HCT116 (cell line): Measurements from ENCODE around the gene TCF12. TPM values are rescaled to one million over a fixed set of nuclear protein-coding genes. Genes with fewer than 3 reads are reported as not detected.

ENCODE experiments used
- ATAC-seq: fragments of 200-7000 bp; cut with Tn5 transposase; 2 replicates; pipeline ENCODE4 v1.9.1; 2020; ENCODE audit warnings: mild to moderate bottlenecking, moderate library complexity
- BruUV-seq: library from RNA; stranded (reverse); fragments of 400-500 nt; replicated peaks from 2 replicates; lab custom pipeline; 2021; lab: Mats Ljungman, UMichigan
- CTCF ChIA-PET: fragments of 300-600 bp; sonication (Branson Sonifier 250); formaldehyde crosslinking; loops from one replicate; lab custom pipeline; 2021; ENCODE audit warnings: antibody characterized with exemption; lab: Charles Lee
- POLR2A ChIA-PET: fragments of 300-600, 350-600 bp; sonication (Branson Sonifier 250); formaldehyde crosslinking; loops from one replicate; lab custom pipeline; 2021; ENCODE audit warnings: antibody characterized with exemption; lab: Charles Lee
- RAD21 ChIA-PET, 2 experiments: fragments of 300-600 bp; sonication (Branson Sonifier 250); formaldehyde crosslinking; loops; one replicate each; lab custom pipeline; 2023; ENCODE audit warnings: low total read pairs in 2 of 2; ENCODE audit not compliant: uncharacterized antibody in 2 of 2, unreplicated experiment in 2 of 2, low non-redundant PET in 1 of 2; lab: Charles Lee
- DNase-seq: peaks from one replicate; pipeline ENCODE4 v3.0.0-alpha.2; 2010; ENCODE audit warnings: low read depth, low spot score
- H2AFZ ChIP-seq: fragments of 200-600 bp; shearing (Covaris generic), sonication (generic); 2 replicates; pipeline ENCODE4 v1.6.1; 2017; ENCODE audit warnings: low read depth, mixed run types, mixed read lengths, antibody characterized with exemption, low read length; ENCODE audit not compliant: poor library complexity, severe bottlenecking
- H3K27ac ChIP-seq: 2 replicates; pipeline ENCODE4 v1.5.1; 2012; ENCODE audit warnings: low read depth, low read length
- H3K27me3 ChIP-seq: fragments of 200-600 bp; sonication (generic); 2 replicates; pipeline ENCODE4 v1.6.1; 2016; ENCODE audit warnings: mixed run types, low read length, mixed read lengths; ENCODE audit not compliant: insufficient read depth
- H3K36me3 ChIP-seq, 2 experiments: fragments of 200-500 bp in 1 of 2; fragments of 200-600 bp in 1 of 2; sonication (Bioruptor generic) in 1 of 2; sonication (generic) in 1 of 2; 2 replicates each; pipeline versions ENCODE4 v1.5.1 to v1.6.1; 2014 to 2016; ENCODE audit warnings: low read length in 2 of 2, inconsistent platforms in 1 of 2, mixed read lengths in 1 of 2, mixed run types in 1 of 2; ENCODE audit not compliant: insufficient read depth in 2 of 2, control insufficient read depth in 1 of 2
- H3K4me1 ChIP-seq, 2 experiments: fragments of 200-600 bp in 1 of 2; sonication (generic) in 1 of 2; 2 replicates each; pipeline versions ENCODE4 v1.5.1 to v1.6.1; 2012 to 2017; ENCODE audit warnings: low read length in 2 of 2, inconsistent platforms in 1 of 2, mild to moderate bottlenecking in 1 of 2, mixed read lengths in 1 of 2, mixed run types in 1 of 2, moderate library complexity in 1 of 2; ENCODE audit not compliant: insufficient read depth in 2 of 2, control insufficient read depth in 1 of 2
- H3K4me2 ChIP-seq: fragments of 200-600 bp; sonication (generic); 2 replicates; pipeline ENCODE4 v1.6.1; 2017; ENCODE audit warnings: mixed run types, low read length, mixed read lengths
- H3K4me3 ChIP-seq, 2 experiments: fragments of 200-600 bp in 1 of 2; sonication (generic) in 1 of 2; replicated peaks in 1 of 2; 2 replicates each; pipeline ENCODE4 v1.5.1; 2011 to 2016; ENCODE audit warnings: low read length in 2 of 2, control low read depth in 1 of 2, low read depth in 1 of 2, mild to moderate bottlenecking in 1 of 2, mixed read lengths in 1 of 2, mixed run types in 1 of 2
- H3K79me2 ChIP-seq: fragments of 200-600 bp; sonication (generic); 2 replicates; pipeline ENCODE4 v1.6.1; 2017; ENCODE audit warnings: mild to moderate bottlenecking, mixed run types, low read length, moderate library complexity, mixed read lengths; ENCODE audit not compliant: insufficient read depth
- H3K9ac ChIP-seq: fragments of 200-600 bp; sonication (generic); 2 replicates; pipeline ENCODE4 v1.6.1; 2016; ENCODE audit warnings: low read length, mixed read lengths
- H3K9me2 ChIP-seq: fragments of 200-600 bp; sonication (generic), shearing (Covaris generic); 2 replicates; pipeline ENCODE4 v1.6.1; 2017; ENCODE audit warnings: mixed run types, mild to moderate bottlenecking, moderate library complexity; ENCODE audit not compliant: insufficient read depth
- H3K9me3 ChIP-seq, 2 experiments: fragments of 200-500 bp in 1 of 2; fragments of 200-600 bp in 1 of 2; sonication (Bioruptor generic) in 1 of 2; sonication (generic) in 1 of 2; 2 replicates each; pipeline ENCODE4 v1.6.1; 2014 to 2017; ENCODE audit warnings: low read length in 2 of 2, mixed read lengths in 2 of 2, inconsistent platforms in 1 of 2, low read depth in 1 of 2, mild to moderate bottlenecking in 1 of 2, mixed run types in 1 of 2, moderate library complexity in 1 of 2; ENCODE audit not compliant: control insufficient read depth in 1 of 2, insufficient read depth in 1 of 2
- H4K20me1 ChIP-seq: fragments of 200-600 bp; sonication (generic), shearing (Covaris generic); 2 replicates; pipeline ENCODE4 v1.6.1; 2017; ENCODE audit warnings: mixed run types, mild to moderate bottlenecking, moderate library complexity; ENCODE audit not compliant: insufficient read depth
- CBX3 ChIP-seq: IDR thresholded peaks from 2 replicates; pipeline ENCODE4 v1.6.1; 2012; ENCODE audit warnings: low read depth
- CEBPB ChIP-seq: IDR thresholded peaks from 2 replicates; pipeline ENCODE4 v1.6.1; 2012; ENCODE audit warnings: low read depth
- EGR1 ChIP-seq: IDR thresholded peaks from 2 replicates; pipeline ENCODE4 v1.6.1; 2012; ENCODE audit warnings: low read depth
- ELF1 ChIP-seq: IDR thresholded peaks from 2 replicates; pipeline ENCODE4 v1.6.1; 2012; ENCODE audit warnings: low read depth, borderline replicate concordance
- EZH2 ChIP-seq: fragments of 200-600 bp; sonication (generic); IDR thresholded peaks from 2 replicates; pipeline ENCODE4 v1.6.1; 2017; ENCODE audit warnings: antibody characterized with exemption, mixed run types
- EZH2phosphoT487 ChIP-seq: fragments of 200-600 bp; IDR thresholded peaks from 2 replicates; pipeline ENCODE4 v1.6.1; 2018; ENCODE audit warnings: antibody characterized with exemption, borderline replicate concordance
- FOSL1 ChIP-seq: IDR thresholded peaks from 2 replicates; pipeline ENCODE4 v1.6.1; 2012; ENCODE audit warnings: low read depth
- POLR2A ChIP-seq: IDR thresholded peaks from 2 replicates; pipeline ENCODE4 v1.7.0; 2011; ENCODE audit warnings: borderline replicate concordance; ENCODE audit not compliant: insufficient read depth, insufficient read length; ENCODE audit errors: extremely low read depth
- POLR2AphosphoS5 ChIP-seq: IDR thresholded peaks from 2 replicates; pipeline ENCODE4 v1.6.1; 2011; ENCODE audit warnings: mild to moderate bottlenecking, low read depth, low read length, moderate library complexity
- RAD21 ChIP-seq: IDR thresholded peaks from 2 replicates; pipeline ENCODE4 v1.6.1; 2012; ENCODE audit warnings: low read depth, mild to moderate bottlenecking
- SIN3A ChIP-seq: IDR thresholded peaks from 2 replicates; pipeline ENCODE4 v1.6.1; 2012; ENCODE audit warnings: low read depth
- SRF ChIP-seq: IDR thresholded peaks from 2 replicates; pipeline ENCODE4 v1.6.1; 2012; ENCODE audit warnings: low read depth
- YY1 ChIP-seq: IDR thresholded peaks from 2 replicates; pipeline ENCODE4 v1.6.1; 2011; ENCODE audit warnings: low read length, low read depth, moderate library complexity, mild to moderate bottlenecking; ENCODE audit not compliant: insufficient replicate concordance; ENCODE audit errors: extremely low read depth
- ZFX ChIP-seq: fragments of 450-650 bp; IDR thresholded peaks from 2 replicates; pipeline ENCODE4 v1.6.1; 2017
- ZNF274 ChIP-seq: fragments of 200-500 bp; sonication (Bioruptor generic); IDR thresholded peaks from 2 replicates; pipeline ENCODE4 v1.6.1; 2014; ENCODE audit warnings: mild to moderate bottlenecking, low read depth, low read length, inconsistent platforms
- intact Hi-C: fragments of 100-400 bp; cut with micrococcal nuclease; formaldehyde crosslinking; loops from 2 replicates; pipeline ENCODE4 v1.10.0; 2022
- total RNA-seq: library from RNA; stranded (reverse); gene quantifications from one replicate; pipeline ENCODE4 v1.2.1, GENCODE V29; 2021; ENCODE audit not compliant: unreplicated experiment
- TF ChIP-seq, protein P1 (sequence below): IDR thresholded peaks from 2 replicates; pipeline ENCODE4 v1.6.1; 2012
- TF ChIP-seq, protein P2 (sequence below): IDR thresholded peaks from 2 replicates; pipeline ENCODE4 v1.6.1; 2012
- TF ChIP-seq, protein P3 (sequence below): IDR thresholded peaks from 2 replicates; pipeline ENCODE4 v1.6.1; 2011; ENCODE audit warnings: mild to moderate bottlenecking, low read length, moderate library complexity; ENCODE audit not compliant: insufficient replicate concordance; ENCODE audit errors: extremely low read depth
- TF ChIP-seq, protein P4 (sequence below), 3 experiments: fragments of 200-600 bp in 1 of 3; sonication (generic) in 1 of 3; IDR thresholded peaks in 2 of 3; conservative IDR thresholded peaks in 1 of 3; 2 replicates each; pipeline ENCODE4 v1.5.1; 2012 to 2017; ENCODE audit warnings: low read depth in 2 of 3, low read length in 2 of 3, antibody characterized with exemption in 1 of 3, borderline replicate concordance in 1 of 3, control low read depth in 1 of 3, mild to moderate bottlenecking in 1 of 3, mixed read lengths in 1 of 3, mixed run types in 1 of 3, moderate library complexity in 1 of 3; ENCODE audit not compliant: insufficient read depth in 1 of 3
- TF ChIP-seq, protein P5 (sequence below): IDR thresholded peaks from 2 replicates; pipeline ENCODE4 v1.6.1; 2012; ENCODE audit warnings: low read depth

TCF12 gene
- total RNA-seq, 1 experiment from 2014 or later: 71.6 TPM

DNA sequence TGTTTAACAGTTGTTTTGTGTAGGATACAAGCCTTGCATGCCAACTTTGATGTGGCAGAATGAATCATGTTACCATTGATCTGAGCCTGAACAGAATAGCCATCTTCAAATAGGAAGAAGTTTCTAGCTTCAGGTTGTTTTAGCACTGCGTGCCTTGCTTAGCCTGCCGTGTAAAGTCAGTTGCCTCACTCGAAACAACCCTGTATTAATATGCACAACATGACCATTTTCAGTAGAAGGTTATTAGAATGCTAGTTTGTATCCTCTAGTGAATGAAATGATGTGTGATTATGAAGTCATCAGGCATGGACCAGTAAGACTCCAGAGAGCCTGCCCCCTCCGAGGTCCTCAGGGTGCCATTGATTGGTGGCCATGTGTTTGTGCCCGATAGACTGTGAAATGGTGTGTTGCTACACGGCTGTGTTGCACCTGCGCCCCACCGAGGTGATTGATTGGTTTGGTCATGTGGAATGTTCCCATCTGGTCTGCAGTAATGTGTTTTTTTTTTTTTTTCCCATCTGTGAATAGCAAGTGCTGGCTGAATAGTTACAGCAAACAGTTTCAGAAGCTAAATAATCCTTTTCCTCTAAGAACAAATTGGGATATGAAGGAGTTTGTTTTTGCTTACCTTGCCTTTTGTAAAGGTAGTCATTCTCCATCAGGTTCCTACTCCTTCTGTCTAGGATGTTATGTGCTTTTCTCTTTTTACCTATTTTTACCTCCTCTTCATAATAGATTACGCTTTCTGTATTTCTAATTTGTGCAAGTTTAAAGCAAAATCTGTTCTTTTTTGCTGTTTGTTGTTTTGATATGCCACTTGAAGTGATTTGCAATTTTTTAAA lies 214.9 kb downstream of the TCF12 start:
- no peak overlapping the region for H3K4me3 ChIP-seq
- H4K20me1 ChIP-seq: no peaks in the 10 kb centered on the region; the same call in 1 of the 2 replicates
- no peak for DNase-seq
- H3K9me2 ChIP-seq: no peaks in the 10 kb centered on the region
- H3K27me3 ChIP-seq: no peaks in the 10 kb centered on the region
- POLR2A ChIA-PET: no interaction called here
- TF ChIP-seq, protein P1, sequence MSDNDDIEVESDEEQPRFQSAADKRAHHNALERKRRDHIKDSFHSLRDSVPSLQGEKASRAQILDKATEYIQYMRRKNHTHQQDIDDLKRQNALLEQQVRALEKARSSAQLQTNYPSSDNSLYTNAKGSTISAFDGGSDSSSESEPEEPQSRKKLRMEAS: no peak
- no peak for TF ChIP-seq EGR1
- TF ChIP-seq, protein P2, sequence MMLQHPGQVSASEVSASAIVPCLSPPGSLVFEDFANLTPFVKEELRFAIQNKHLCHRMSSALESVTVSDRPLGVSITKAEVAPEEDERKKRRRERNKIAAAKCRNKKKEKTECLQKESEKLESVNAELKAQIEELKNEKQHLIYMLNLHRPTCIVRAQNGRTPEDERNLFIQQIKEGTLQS: no peak
- no peak for TF ChIP-seq POLR2AphosphoS5
- no peak for TF ChIP-seq RAD21
- TF ChIP-seq ELF1: no peak
- TF ChIP-seq EZH2: no peak
- no peak for TF ChIP-seq CBX3
- TF ChIP-seq, protein P3, sequence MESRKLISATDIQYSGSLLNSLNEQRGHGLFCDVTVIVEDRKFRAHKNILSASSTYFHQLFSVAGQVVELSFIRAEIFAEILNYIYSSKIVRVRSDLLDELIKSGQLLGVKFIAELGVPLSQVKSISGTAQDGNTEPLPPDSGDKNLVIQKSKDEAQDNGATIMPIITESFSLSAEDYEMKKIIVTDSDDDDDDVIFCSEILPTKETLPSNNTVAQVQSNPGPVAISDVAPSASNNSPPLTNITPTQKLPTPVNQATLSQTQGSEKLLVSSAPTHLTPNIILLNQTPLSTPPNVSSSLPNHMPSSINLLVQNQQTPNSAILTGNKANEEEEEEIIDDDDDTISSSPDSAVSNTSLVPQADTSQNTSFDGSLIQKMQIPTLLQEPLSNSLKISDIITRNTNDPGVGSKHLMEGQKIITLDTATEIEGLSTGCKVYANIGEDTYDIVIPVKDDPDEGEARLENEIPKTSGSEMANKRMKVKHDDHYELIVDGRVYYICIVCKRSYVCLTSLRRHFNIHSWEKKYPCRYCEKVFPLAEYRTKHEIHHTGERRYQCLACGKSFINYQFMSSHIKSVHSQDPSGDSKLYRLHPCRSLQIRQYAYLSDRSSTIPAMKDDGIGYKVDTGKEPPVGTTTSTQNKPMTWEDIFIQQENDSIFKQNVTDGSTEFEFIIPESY: no peak
- TF ChIP-seq SIN3A: no peak
- TF ChIP-seq CEBPB: no peak
- TF ChIP-seq POLR2A: no peak
- TF ChIP-seq ZFX: no peak
- TF ChIP-seq SRF: no peak
- TF ChIP-seq EZH2phosphoT487: no peak
- TF ChIP-seq YY1: no peak
- no peak for TF ChIP-seq ZNF274
- TF ChIP-seq FOSL1: no peak
- TF ChIP-seq, protein P4, sequence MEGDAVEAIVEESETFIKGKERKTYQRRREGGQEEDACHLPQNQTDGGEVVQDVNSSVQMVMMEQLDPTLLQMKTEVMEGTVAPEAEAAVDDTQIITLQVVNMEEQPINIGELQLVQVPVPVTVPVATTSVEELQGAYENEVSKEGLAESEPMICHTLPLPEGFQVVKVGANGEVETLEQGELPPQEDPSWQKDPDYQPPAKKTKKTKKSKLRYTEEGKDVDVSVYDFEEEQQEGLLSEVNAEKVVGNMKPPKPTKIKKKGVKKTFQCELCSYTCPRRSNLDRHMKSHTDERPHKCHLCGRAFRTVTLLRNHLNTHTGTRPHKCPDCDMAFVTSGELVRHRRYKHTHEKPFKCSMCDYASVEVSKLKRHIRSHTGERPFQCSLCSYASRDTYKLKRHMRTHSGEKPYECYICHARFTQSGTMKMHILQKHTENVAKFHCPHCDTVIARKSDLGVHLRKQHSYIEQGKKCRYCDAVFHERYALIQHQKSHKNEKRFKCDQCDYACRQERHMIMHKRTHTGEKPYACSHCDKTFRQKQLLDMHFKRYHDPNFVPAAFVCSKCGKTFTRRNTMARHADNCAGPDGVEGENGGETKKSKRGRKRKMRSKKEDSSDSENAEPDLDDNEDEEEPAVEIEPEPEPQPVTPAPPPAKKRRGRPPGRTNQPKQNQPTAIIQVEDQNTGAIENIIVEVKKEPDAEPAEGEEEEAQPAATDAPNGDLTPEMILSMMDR (IDR thresholded peaks at IDR 0.05 in 2 of 3, conservative IDR thresholded peaks at IDR 0.05 in 1 of 3; ENCODE audit: borderline replicate concordance in 1 of 3, insufficient read depth in 1 of 3, low read depth in 2 of 3, low read length in 2 of 3): no peak
- TF ChIP-seq, protein P5, sequence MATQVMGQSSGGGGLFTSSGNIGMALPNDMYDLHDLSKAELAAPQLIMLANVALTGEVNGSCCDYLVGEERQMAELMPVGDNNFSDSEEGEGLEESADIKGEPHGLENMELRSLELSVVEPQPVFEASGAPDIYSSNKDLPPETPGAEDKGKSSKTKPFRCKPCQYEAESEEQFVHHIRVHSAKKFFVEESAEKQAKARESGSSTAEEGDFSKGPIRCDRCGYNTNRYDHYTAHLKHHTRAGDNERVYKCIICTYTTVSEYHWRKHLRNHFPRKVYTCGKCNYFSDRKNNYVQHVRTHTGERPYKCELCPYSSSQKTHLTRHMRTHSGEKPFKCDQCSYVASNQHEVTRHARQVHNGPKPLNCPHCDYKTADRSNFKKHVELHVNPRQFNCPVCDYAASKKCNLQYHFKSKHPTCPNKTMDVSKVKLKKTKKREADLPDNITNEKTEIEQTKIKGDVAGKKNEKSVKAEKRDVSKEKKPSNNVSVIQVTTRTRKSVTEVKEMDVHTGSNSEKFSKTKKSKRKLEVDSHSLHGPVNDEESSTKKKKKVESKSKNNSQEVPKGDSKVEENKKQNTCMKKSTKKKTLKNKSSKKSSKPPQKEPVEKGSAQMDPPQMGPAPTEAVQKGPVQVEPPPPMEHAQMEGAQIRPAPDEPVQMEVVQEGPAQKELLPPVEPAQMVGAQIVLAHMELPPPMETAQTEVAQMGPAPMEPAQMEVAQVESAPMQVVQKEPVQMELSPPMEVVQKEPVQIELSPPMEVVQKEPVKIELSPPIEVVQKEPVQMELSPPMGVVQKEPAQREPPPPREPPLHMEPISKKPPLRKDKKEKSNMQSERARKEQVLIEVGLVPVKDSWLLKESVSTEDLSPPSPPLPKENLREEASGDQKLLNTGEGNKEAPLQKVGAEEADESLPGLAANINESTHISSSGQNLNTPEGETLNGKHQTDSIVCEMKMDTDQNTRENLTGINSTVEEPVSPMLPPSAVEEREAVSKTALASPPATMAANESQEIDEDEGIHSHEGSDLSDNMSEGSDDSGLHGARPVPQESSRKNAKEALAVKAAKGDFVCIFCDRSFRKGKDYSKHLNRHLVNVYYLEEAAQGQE: no peak
- H3K4me2 ChIP-seq: no peak overlapping the region
- RAD21 ChIA-PET: no interaction called here
- H3K27ac ChIP-seq: no peak overlapping the region
- no peaks in the 10 kb centered on the region for H3K4me1 ChIP-seq
- H2AFZ ChIP-seq: no peak overlapping the region
- CTCF ChIA-PET: no interaction called here
- no peak overlapping the region for H3K9ac ChIP-seq
- BruUV-seq: no TSS peak
- intact Hi-C loops: no loop called here
- ATAC-seq: no peak
- H3K79me2 ChIP-seq: no peaks in the 10 kb centered on the region; the same call in 1 of the 2 replicates
- H3K9me3 ChIP-seq: no peaks in the 10 kb centered on the region
- no peaks in the 10 kb centered on the region for H3K36me3 ChIP-seq
